Left lung (tissue), 10 donors: ENCODE data around the gene DCAF5. TPM values are rescaled to one million over a fixed set of nuclear protein-coding genes. Genes with fewer than 3 reads are reported as not detected.

Experiments
- ATAC-seq: fragments of 200-7000 bp; cut with Tn5 transposase; one replicate; pipeline ENCODE4 v1.9.1; 2020; ENCODE audit warnings: moderate library complexity
- DNase-seq, 4 donors: peaks; one replicate each; pipeline ENCODE4 v3.0.0-alpha.2; 2013 to 2020
- H3K27ac ChIP-seq, 2 donors: fragments of 200-600 bp; sonication (generic) in 1 of 2; one replicate each; pipeline versions ENCODE4 v1.5.0 to v1.8.0; 2020 to 2021
- H3K27me3 ChIP-seq, 2 donors: fragments of 200-600 bp; sonication (generic) in 1 of 2; one replicate each; pipeline versions ENCODE4 v1.5.0 to v1.8.0; 2020 to 2021
- H3K36me3 ChIP-seq, 2 donors: fragments of 200-600 bp; sonication (generic) in 1 of 2; one replicate each; pipeline versions ENCODE4 v1.5.0 to v1.8.0; 2020 to 2021
- H3K4me1 ChIP-seq, 2 donors: fragments of 200-600 bp; one replicate each; pipeline ENCODE4 v1.8.0; 2021
- H3K4me3 ChIP-seq, 2 donors: fragments of 200-600 bp; sonication (generic) in 1 of 2; one replicate each; pipeline versions ENCODE4 v1.5.0 to v1.8.0; 2020 to 2021; ENCODE audit warnings: mild to moderate bottlenecking in 1 of 2
- H3K9me3 ChIP-seq, 2 donors: fragments of 200-600 bp; sonication (generic) in 1 of 2; one replicate each; pipeline versions ENCODE4 v1.5.0 to v1.8.0; 2020 to 2021
- intact Hi-C, 2 donors: fragments of 100-400 bp; cut with DNase I; formaldehyde crosslinking; loops; one replicate each; pipeline versions ENCODE4 v1.11.2 to v1.14.2; 2022
- polyA plus RNA-seq, 6 donors: library from polyadenylated mRNA; unstranded; fragments of 120-200 nt; gene quantifications; one replicate each; pipeline ENCODE4 v1.2.1, GENCODE V29; 2013; ENCODE audit not compliant: insufficient read length in 6 of 6
- total RNA-seq, 2 donors: library from RNA; stranded (reverse); fragmentation: NEBNext Ultra II Directional; extraction: Animal tissue kit (Norgen Biotek cat#: 25700); gene quantifications; one replicate each; pipeline ENCODE4 v1.2.1, GENCODE V29; 2021
- TF ChIP-seq, protein P1 (sequence below), 2 donors: fragments of 200-600 bp; sonication (generic) in 1 of 2; IDR thresholded peaks; one replicate each; pipeline versions ENCODE4 v1.5.0 to v1.8.0; 2021; ENCODE audit warnings: antibody characterized with exemption in 2 of 2
- donor health status: DM: no; HTN: yes; CAD: no.
- donor health status: DM: no; HTN: no; CAD: no.

The DCAF5 gene
- total and polyA plus RNA-seq, 8 donors, result 45.9 to 66.9 (median 58.4) TPM

DNA sequence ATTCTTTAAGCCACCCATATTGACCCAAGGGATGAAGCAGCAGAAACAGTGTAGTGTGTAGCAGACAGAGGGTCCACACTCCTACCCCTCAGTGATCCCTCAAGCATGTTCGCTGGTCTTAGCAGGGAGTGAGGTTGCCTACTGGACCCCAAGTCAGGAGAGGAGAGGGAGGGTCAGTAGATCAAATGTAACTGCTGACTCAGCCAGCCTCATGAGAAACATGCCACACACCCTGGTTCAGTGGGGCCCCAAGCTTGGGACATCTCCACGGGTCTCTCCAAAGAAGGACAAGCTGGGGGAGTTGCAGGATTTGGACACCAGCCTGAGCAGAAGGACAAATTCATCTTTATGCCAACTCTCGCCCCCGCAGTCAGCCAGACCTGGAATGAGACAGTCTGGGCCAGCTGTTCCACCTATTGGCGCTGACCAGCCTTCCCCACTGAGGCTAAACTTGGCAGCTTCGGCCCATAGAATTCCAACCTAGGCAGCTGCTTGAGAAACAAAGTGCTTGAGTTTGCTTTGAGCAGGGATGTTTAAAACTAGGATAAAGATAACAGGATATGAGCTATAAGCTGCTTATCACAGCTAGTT is 107.9 kb downstream of the DCAF5 start:
- no peak overlapping the region for H3K4me3 ChIP-seq
- H3K9me3 ChIP-seq, result no peaks in the 10 kb centered on the region
- H3K27ac ChIP-seq, result peak overlapping the region; percentile 65 to 86
- TF ChIP-seq, protein P1, sequence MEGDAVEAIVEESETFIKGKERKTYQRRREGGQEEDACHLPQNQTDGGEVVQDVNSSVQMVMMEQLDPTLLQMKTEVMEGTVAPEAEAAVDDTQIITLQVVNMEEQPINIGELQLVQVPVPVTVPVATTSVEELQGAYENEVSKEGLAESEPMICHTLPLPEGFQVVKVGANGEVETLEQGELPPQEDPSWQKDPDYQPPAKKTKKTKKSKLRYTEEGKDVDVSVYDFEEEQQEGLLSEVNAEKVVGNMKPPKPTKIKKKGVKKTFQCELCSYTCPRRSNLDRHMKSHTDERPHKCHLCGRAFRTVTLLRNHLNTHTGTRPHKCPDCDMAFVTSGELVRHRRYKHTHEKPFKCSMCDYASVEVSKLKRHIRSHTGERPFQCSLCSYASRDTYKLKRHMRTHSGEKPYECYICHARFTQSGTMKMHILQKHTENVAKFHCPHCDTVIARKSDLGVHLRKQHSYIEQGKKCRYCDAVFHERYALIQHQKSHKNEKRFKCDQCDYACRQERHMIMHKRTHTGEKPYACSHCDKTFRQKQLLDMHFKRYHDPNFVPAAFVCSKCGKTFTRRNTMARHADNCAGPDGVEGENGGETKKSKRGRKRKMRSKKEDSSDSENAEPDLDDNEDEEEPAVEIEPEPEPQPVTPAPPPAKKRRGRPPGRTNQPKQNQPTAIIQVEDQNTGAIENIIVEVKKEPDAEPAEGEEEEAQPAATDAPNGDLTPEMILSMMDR (IDR thresholded peaks at IDR 0.05), result no peak
- DNase-seq (no peak), ATAC-seq (peak; percentile 3)
- no peaks in the 10 kb centered on the region for H3K36me3 ChIP-seq
- H3K27me3 ChIP-seq, result no peaks in the 10 kb centered on the region
- intact Hi-C loops, result no loop called here
- peaks cover 44 to 85% of the 10 kb centered on the region in 2 donors for H3K4me1 ChIP-seq

DNA sequence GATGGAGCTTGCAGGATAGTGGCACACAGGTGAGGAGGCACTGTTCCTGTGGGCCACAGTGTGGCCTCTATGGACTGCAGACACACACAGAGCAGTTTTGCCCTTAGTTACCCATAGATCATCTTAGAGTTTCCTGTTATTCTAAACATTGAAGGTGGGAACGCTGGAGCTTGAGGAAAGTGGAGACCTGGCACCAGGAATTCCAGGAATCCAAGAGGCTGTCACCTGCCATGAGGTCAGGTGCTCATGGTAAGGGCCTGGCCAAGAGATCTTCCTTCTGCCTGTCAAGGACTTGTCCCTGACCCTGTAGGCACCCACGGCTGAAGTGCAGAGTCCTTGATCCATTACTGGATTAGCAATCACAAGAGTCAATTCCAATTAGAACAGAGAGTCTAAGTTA is 108.6 kb downstream of the DCAF5 start:
- H3K9me3 ChIP-seq, result no peaks in the 10 kb centered on the region
- no peaks in the 10 kb centered on the region for H3K36me3 ChIP-seq
- peak overlapping the region; percentile 75 to 86 for H3K27ac ChIP-seq
- H3K27me3 ChIP-seq, result no peaks in the 10 kb centered on the region
- TF ChIP-seq, protein P1 (IDR thresholded peaks at IDR 0.05), result no peak
- no peak overlapping the region for H3K4me3 ChIP-seq
- H3K4me1 ChIP-seq, result peaks cover 42 to 81% of the 10 kb centered on the region in 2 donors
- ATAC-seq (no peak), DNase-seq (no peak)
- intact Hi-C loops, result no loop called here

DNA sequence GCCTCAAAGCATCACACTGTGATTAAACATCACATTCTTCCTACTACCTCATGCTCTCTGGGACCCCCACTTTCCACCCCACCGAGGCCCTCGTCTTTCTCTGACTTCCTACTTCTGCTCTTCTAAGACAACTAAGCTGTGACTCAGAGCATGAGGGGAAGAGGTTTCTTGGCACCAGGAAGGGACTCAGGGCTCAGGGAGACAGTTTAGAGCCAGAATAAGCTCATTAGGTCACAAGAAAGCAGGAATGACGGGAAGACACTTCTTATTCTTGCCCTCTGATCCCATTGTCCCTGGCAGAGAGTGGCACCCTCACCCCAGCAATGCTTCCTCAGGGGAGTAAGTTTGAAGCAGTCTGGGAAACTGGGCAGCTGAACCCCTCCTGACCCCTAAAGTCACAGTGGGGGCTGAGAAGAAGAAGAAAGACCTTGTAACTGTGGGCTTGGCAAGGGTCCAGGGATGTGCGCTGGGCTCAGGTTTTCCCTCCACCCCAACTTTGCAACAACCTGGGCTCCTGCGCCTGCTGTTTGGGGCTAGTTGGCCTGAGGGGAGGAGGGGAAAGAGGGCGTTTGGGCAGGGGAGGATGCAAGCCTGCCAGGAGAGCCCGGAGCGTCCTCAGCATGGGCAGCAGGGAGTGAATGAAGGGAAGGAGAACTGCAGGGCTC is 109.2 kb downstream of the DCAF5 start:
- Histone ChIP-seq H3K4me3 (no peak overlapping the region), H3K4me1 (peaks cover 42 to 81% of the 10 kb centered on the region in 2 donors), H3K36me3 (no peaks in the 10 kb centered on the region), H3K27ac (peak overlapping the region; percentile 75 to 86), H3K9me3 (no peaks in the 10 kb centered on the region), H3K27me3 (no peaks in the 10 kb centered on the region)
- TF ChIP-seq, protein P1 (IDR thresholded peaks at IDR 0.05), result no peak
- intact Hi-C loops, result no loop called here
- ATAC-seq (peak; percentile 56), DNase-seq (no peak)

DNA sequence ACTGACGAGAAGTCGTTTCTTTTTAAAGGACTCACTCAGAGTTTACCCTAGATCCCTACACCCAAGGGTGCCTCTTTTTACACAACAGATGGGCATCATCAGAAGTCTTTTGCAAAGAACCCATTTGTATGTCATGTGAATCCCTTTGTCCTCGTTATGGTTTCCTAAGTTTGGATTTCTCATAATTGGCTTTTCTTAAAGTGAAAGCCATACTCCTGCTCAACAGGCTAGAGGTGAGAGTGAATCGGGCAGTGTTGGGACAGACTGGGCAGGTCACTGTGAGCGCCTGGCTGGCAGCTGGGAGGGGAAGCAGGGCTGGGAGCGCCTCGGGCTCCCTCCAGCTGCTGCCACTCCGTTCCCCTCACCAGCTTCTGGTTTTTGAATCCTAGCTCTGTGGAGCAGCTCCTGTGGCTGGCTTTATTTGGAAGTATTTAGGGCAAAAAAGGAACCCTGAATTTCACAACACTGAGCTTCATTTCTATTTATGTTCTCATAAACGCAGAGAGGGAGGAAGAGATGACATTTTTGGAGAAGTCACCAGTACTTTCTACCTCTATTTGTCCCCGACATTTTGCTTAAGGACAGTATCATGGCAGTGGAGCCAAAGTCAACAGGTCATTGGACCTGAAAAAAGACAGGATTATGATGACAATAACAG is 110.0 kb downstream of the DCAF5 start:
- no peaks in the 10 kb centered on the region for H3K9me3 ChIP-seq
- ATAC-seq (peak; percentile 63), DNase-seq (peak in 2 of 4 donors; percentile 78 to 88)
- H3K27ac ChIP-seq, result peak overlapping the region; percentile 75 to 86
- no peaks in the 10 kb centered on the region for H3K36me3 ChIP-seq
- TF ChIP-seq, protein P1 (IDR thresholded peaks at IDR 0.05), result no peak
- intact Hi-C loops, result no loop called here
- H3K27me3 ChIP-seq, result no peaks in the 10 kb centered on the region
- peaks cover 42 to 81% of the 10 kb centered on the region in 2 donors for H3K4me1 ChIP-seq
- H3K4me3 ChIP-seq, result no peak overlapping the region

DNA sequence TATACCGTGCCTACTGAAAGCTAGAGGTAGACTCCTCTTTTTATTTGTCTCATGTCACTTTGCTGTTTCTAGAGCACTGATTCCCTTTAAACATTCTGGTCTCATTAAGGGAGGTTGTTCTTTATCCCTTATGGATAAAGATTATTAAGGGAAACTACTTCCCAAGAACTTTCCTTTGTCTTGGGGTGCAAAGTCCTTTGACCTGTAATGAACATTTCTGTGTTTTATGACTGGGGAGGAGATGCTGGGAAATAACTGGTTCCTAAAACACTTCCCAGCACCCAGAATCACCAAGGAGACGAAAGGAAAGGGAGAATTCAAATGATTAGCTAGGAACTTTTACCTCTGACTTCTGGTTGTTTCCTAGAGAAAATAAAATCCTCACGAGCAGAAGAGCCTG is 110.6 kb downstream of the DCAF5 start:
- peak overlapping the region in 1 of 2 donors; percentile 86 for H3K27ac ChIP-seq
- DNase-seq, result no peak
- no peaks in the 10 kb centered on the region for H3K36me3 ChIP-seq
- intact Hi-C loops, result no loop called here
- no peaks in the 10 kb centered on the region for H3K27me3 ChIP-seq
- H3K4me3 ChIP-seq, result no peak overlapping the region
- H3K4me1 ChIP-seq, result peaks cover 42 to 81% of the 10 kb centered on the region in 2 donors
- no peak for ATAC-seq
- TF ChIP-seq, protein P1 (IDR thresholded peaks at IDR 0.05), result no peak
- H3K9me3 ChIP-seq, result no peaks in the 10 kb centered on the region
